CD4-positive, alpha-beta T cell treated with Interleukin-12 subunit alpha and Interleukin-12 subunit beta, for 1 hour (primary cell): ENCODE measurements around the gene GREB1L.
"Not testable (repeated sequence)": the region's sequence is repeated elsewhere in the genome, so short reads cannot be mapped to it uniquely, and the experiment has no call there.

Source experiments
- DNase-seq: peaks from one replicate; pipeline ENCODE4 v3.0.0-alpha.2; 2020

The GREB1L gene

GRCh38 chr18:21309248-21309647 lies 67.2 kb downstream of the GREB1L start:
- no peak for DNase-seq

GRCh38 chr18:21311980-21312379 lies 69.9 kb downstream of the GREB1L start:
- not testable (repeated sequence) for DNase-seq

GRCh38 chr18:21313576-21313975 lies 71.5 kb downstream of the GREB1L start:
- no peak for DNase-seq

GRCh38 chr18:21314724-21315123 lies 72.7 kb downstream of the GREB1L start:
- no peak for DNase-seq

GRCh38 chr18:21315126-21315525 lies 73.1 kb downstream of the GREB1L start:
- not testable (repeated sequence) for DNase-seq

- DNase-seq = no peak
Observed at GRCh38 chr18:21315741-21316197, 73.7 kb downstream of the GREB1L start.

GRCh38 chr18:21316296-21316695 lies 74.3 kb downstream of the GREB1L start:
- no peak for DNase-seq

GRCh38 chr18:21321711-21322110 lies 79.7 kb downstream of the GREB1L start:
- DNase-seq = no peak

- DNase-seq = no peak
Observed at GRCh38 chr18:21327101-21327500, 85.1 kb downstream of the GREB1L start.

- DNase-seq = no peak
Observed at GRCh38 chr18:21330122-21330701, 88.2 kb downstream of the GREB1L start.

- DNase-seq = no peak
Observed at GRCh38 chr18:21331065-21331464, 89.0 kb downstream of the GREB1L start.

GRCh38 chr18:21335927-21336488 lies 94.0 kb downstream of the GREB1L start:
- no peak for DNase-seq

- DNase-seq = no peak
Observed at GRCh38 chr18:21336846-21337245, 94.8 kb downstream of the GREB1L start.

- DNase-seq = no peak
Observed at GRCh38 chr18:21341141-21341540, 99.1 kb downstream of the GREB1L start.

- DNase-seq = no peak
Observed at GRCh38 chr18:21342372-21342771, 100.3 kb downstream of the GREB1L start.

- no peak for DNase-seq
Observed at GRCh38 chr18:21344860-21345259, 102.8 kb downstream of the GREB1L start.

GRCh38 chr18:21345840-21346239 lies 103.8 kb downstream of the GREB1L start:
- DNase-seq = no peak

GRCh38 chr18:21359746-21360145 lies 117.7 kb downstream of the GREB1L start:
- no peak for DNase-seq

GRCh38 chr18:21361307-21361880 lies 119.4 kb downstream of the GREB1L start:
- no peak for DNase-seq

- no peak for DNase-seq
Observed at GRCh38 chr18:21362831-21363230, 120.8 kb downstream of the GREB1L start.

GRCh38 chr18:21363348-21363747 lies 121.3 kb downstream of the GREB1L start:
- no peak for DNase-seq

GRCh38 chr18:21364471-21364870 lies 122.4 kb downstream of the GREB1L start:
- DNase-seq = no peak

- DNase-seq = no peak
Observed at GRCh38 chr18:21366896-21367295, 124.9 kb downstream of the GREB1L start.

GRCh38 chr18:21369146-21369545 lies 127.1 kb downstream of the GREB1L start:
- no peak for DNase-seq

GRCh38 chr18:21369597-21369996 lies 127.6 kb downstream of the GREB1L start:
- not testable (repeated sequence) for DNase-seq
